Body of pancreas (tissue), 4 donors: ENCODE data around the gene UBAP2. TPM values are rescaled to one million over a fixed set of nuclear protein-coding genes. Genes with fewer than 3 reads are reported as not detected.
"Not testable (repeated sequence)": the region's sequence is repeated elsewhere in the genome, so short reads cannot be mapped to it uniquely, and the experiment has no call there.

Experiments
- ATAC-seq: fragments of 150-250 bp; one replicate; pipeline ENCODE4 v1.9.1; 2016
- DNase-seq, 4 donors: peaks; one replicate each; pipeline ENCODE4 v3.0.0-alpha.2; 2019
- H3K27ac ChIP-seq, 4 donors: fragments of 200-600 bp; sonication (generic); 1 replicate in 3 of 4; 2 replicates in 1 of 4; pipeline versions ENCODE4 v1.5.1 to v1.6.1; 2016 to 2019; ENCODE audit warnings: mild to moderate bottlenecking in 1 of 4, mixed read lengths in 1 of 4, moderate library complexity in 1 of 4
- H3K27me3 ChIP-seq, 2 donors: fragments of 200-600 bp; sonication (generic); one replicate each; pipeline ENCODE4 v1.6.0; 2016; ENCODE audit warnings: mild to moderate bottlenecking in 1 of 2
- H3K36me3 ChIP-seq, 2 donors: fragments of 200-600 bp; sonication (generic); replicated peaks in 1 of 2; 2 replicates each; pipeline ENCODE4 v1.5.1; 2016; ENCODE audit warnings: low read depth in 2 of 2; ENCODE audit not compliant: insufficient read depth in 1 of 2
- H3K4me1 ChIP-seq: fragments of 200-600 bp; sonication (generic); one replicate; pipeline ENCODE4 v1.6.0; 2016
- H3K4me3 ChIP-seq, 2 donors: fragments of 200-600 bp; sonication (generic); 1 replicate in 1 of 2; 2 replicates in 1 of 2; pipeline ENCODE4 v1.5.1; 2016 to 2019
- H3K9me3 ChIP-seq, 3 donors: fragments of 200-600 bp; sonication (generic); 1 replicate in 2 of 3; 2 replicates in 1 of 3; pipeline ENCODE4 v1.5.1; 2016
- POLR2A ChIP-seq, 3 donors: fragments of 450-650 bp; IDR thresholded peaks; one replicate each; pipeline ENCODE4 v1.6.1; 2016; ENCODE audit warnings: antibody characterized with exemption in 3 of 3, mild to moderate bottlenecking in 2 of 3
- WGBS, 2 donors: methylation state at CpG; one replicate each; pipeline ENCODE4 v1.1.5; 2017; 5-methylcytosine and 5-hydroxymethylcytosine counted together
- intact Hi-C: fragments of 100-400 bp; cut with DNase I; formaldehyde crosslinking; loops from one replicate; pipeline ENCODE4 v1.15.1; 2023
- total RNA-seq, 2 donors: library from RNA; depleted of rRNA; stranded (reverse); fragments of >200 nt; gene quantifications; one replicate each; pipeline ENCODE4 v1.1.0, GENCODE V29; 2016
- TF ChIP-seq, protein P1 (sequence below), 7 experiments: fragments of 450-650 bp in 4 of 7; fragments of 200-600 bp in 3 of 7; sonication (generic) in 3 of 7; IDR thresholded peaks; one replicate each; pipeline ENCODE4 v1.5.1; 2016 to 2019; ENCODE audit warnings: antibody characterized with exemption in 7 of 7

Gene UBAP2
- total RNA-seq, 2 donors from 2014 or later, result 14.2 to 15.3 TPM

DNA sequence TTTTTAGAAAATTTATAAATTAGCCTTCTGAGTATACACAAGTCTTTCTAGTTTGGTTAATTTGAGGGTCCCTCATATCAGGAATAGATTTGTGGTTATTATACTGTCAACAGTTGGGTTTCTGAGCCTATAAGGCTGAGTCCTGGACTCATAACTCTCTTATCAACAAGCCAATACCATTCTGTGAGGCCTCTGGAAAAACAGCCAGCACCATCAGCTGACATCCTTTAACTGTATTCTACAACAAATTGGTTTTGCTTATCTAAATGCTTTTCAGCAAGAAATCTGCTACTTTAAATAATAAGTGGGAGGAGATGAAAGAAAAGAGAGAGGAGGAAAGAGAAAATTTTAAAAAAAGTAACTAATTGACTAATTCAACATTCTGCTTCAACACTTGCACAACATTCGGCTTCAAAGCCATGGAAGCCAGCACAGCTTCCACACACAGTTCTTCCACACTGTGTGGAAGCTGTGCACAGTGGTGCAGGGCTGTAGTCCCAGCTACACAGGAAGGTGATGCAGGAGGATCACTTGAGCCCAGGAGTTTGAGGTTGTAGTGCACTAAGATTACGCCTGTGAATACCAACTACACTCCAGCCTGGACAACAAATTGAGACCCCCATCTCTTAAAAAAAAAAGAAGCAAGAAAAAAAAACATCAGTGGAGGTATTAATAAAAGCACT is 84.5 kb downstream of the UBAP2 start:
- Histone ChIP-seq H3K27me3 (no peaks in the 10 kb centered on the region), H3K4me1 (peaks cover 6% of the 10 kb centered on the region), H3K27ac (no peak overlapping the region), H3K4me3 (no peak overlapping the region), H3K9me3 (no peaks in the 10 kb centered on the region), H3K36me3 (no peaks in the 10 kb centered on the region)
- intact Hi-C loops, result no loop called here
- WGBS, 2 donors, result 94 to 96% methylated on average over 2 of the region's 2 CpGs
- no peak for TF ChIP-seq POLR2A (IDR thresholded peaks at IDR 0.05)
- TF ChIP-seq, protein P1, sequence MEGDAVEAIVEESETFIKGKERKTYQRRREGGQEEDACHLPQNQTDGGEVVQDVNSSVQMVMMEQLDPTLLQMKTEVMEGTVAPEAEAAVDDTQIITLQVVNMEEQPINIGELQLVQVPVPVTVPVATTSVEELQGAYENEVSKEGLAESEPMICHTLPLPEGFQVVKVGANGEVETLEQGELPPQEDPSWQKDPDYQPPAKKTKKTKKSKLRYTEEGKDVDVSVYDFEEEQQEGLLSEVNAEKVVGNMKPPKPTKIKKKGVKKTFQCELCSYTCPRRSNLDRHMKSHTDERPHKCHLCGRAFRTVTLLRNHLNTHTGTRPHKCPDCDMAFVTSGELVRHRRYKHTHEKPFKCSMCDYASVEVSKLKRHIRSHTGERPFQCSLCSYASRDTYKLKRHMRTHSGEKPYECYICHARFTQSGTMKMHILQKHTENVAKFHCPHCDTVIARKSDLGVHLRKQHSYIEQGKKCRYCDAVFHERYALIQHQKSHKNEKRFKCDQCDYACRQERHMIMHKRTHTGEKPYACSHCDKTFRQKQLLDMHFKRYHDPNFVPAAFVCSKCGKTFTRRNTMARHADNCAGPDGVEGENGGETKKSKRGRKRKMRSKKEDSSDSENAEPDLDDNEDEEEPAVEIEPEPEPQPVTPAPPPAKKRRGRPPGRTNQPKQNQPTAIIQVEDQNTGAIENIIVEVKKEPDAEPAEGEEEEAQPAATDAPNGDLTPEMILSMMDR (IDR thresholded peaks at IDR 0.05), result no peak
- DNase-seq (no peak), ATAC-seq (no peak)

DNA sequence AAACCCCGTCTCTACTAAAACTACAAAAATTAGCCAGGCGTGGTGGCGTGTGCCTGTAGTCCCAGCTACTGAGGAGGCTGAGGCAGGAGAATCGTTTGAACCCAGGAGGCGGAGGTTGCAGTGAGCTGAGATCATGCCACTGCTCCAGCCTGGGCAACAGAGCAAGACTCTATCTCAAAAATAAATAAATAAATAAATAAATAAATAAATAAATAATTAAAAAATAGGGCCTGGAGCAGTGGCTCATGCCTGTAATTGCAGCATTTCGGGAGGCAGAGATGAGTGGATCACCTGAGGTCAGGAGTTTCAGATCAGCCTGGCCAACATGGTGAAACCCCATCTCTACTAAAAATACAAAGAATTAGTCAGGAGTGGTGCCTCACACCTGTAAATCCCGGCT is 86.2 kb downstream of the UBAP2 start:
- H3K9me3 ChIP-seq, intact Hi-C loops, DNase-seq, H3K4me3 ChIP-seq, H3K36me3 ChIP-seq, H3K27me3 ChIP-seq, ATAC-seq, H3K27ac ChIP-seq, H3K4me1 ChIP-seq: not testable (repeated sequence)
- WGBS, 2 donors, result 92 to 95% methylated on average over 7 of the region's 7 CpGs

GRCh38 chr9:33959725-33960124 is 89.0 kb downstream of the UBAP2 start:
- no peaks in the 10 kb centered on the region for H3K27me3 ChIP-seq
- intact Hi-C loops, result no loop called here
- TF ChIP-seq, protein P1 (IDR thresholded peaks at IDR 0.05), result no peak
- no peak for TF ChIP-seq POLR2A (IDR thresholded peaks at IDR 0.05)
- no peaks in the 10 kb centered on the region for H3K4me1 ChIP-seq
- peaks cover 0 to 7% of the 10 kb centered on the region in 2 donors for H3K36me3 ChIP-seq
- H3K4me3 ChIP-seq, result no peak overlapping the region
- ATAC-seq, result no peak
- no peak overlapping the region for H3K27ac ChIP-seq
- no peaks in the 10 kb centered on the region for H3K9me3 ChIP-seq
- 37 to 45% methylated on average over 2 of the region's 2 CpGs for WGBS, 2 donors
- DNase-seq, result no peak

GRCh38 chr9:33956544-33956943 is 92.1 kb downstream of the UBAP2 start:
- Histone ChIP-seq H3K36me3 (peaks cover 0 to 10% of the 10 kb centered on the region in 2 donors), H3K4me1 (no peaks in the 10 kb centered on the region), H3K9me3 (no peaks in the 10 kb centered on the region), H3K4me3 (no peak overlapping the region), H3K27me3 (no peaks in the 10 kb centered on the region), H3K27ac (no peak overlapping the region)
- TF ChIP-seq POLR2A (IDR thresholded peaks at IDR 0.05), result no peak
- TF ChIP-seq, protein P1 (IDR thresholded peaks at IDR 0.05), result no peak
- ATAC-seq, result no peak
- DNase-seq, result no peak
- WGBS, 2 donors, result 95 to 97% methylated on average over 4 of the region's 4 CpGs
- intact Hi-C loops, result no loop called here

- no peak overlapping the region for H3K27ac ChIP-seq
- 73 to 86% methylated on average over 2 of the region's 2 CpGs for WGBS, 2 donors
- no peaks in the 10 kb centered on the region for H3K27me3 ChIP-seq
- H3K9me3 ChIP-seq, result no peaks in the 10 kb centered on the region
- DNase-seq (no peak), ATAC-seq (no peak)
- TF ChIP-seq POLR2A (IDR thresholded peaks at IDR 0.05), result no peak
- TF ChIP-seq, protein P1 (IDR thresholded peaks at IDR 0.05), result no peak
- H3K36me3 ChIP-seq, result peaks cover 4 to 12% of the 10 kb centered on the region in 2 donors
- H3K4me3 ChIP-seq, result no peak overlapping the region
- intact Hi-C loops, result no loop called here
- H3K4me1 ChIP-seq, result no peaks in the 10 kb centered on the region
Measured at GRCh38 chr9:33952066-33952465, 96.6 kb downstream of the UBAP2 start.
